Sigmoid colon (tissue), 4 donors: ENCODE measurements around the gene F2.
"Not testable (repeated sequence)": the region's sequence is repeated elsewhere in the genome, so short reads cannot be mapped to it uniquely, and the experiment has no call there.

Experiments
- POLR2A ChIP-seq, 2 donors: fragments of 450-650 bp; IDR thresholded peaks; one replicate each; pipeline ENCODE4 v1.6.1; 2016; ENCODE audit warnings: antibody characterized with exemption in 2 of 2, mild to moderate bottlenecking in 2 of 2, moderate library complexity in 2 of 2
- POLR2AphosphoS5 ChIP-seq, 4 donors: sonication (generic); formaldehyde crosslinking; IDR thresholded peaks; one replicate each; pipeline ENCODE4 v1.6.1; 2017; ENCODE audit warnings: antibody characterized with exemption in 4 of 4
- TF ChIP-seq, protein P1 (sequence below), 4 experiments: fragments of 450-650 bp in 3 of 4; fragments of 200-600 bp in 1 of 4; IDR thresholded peaks; one replicate each; pipeline ENCODE4 v1.5.1; 2016 to 2019; ENCODE audit warnings: antibody characterized with exemption in 4 of 4, mild to moderate bottlenecking in 3 of 4, moderate library complexity in 2 of 4

DNA sequence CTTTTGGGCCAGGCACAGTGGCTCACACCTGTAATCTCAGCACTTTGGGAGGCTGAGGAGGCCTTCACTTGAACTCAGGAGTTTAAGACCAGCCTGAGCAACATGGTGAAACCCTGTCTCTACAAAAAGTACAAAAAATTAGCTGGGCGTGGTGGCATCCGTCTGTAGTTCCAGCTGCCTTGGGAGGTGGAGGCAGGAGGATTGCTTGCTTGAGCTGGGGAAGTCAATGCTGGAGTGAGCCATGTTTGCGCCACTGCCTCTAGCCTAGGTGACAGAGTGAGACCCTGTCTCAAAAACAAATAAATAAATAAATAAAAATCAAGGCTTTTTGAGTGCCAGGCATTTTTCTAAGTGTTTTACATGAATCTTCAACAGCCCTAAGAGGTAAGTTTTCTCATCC, 48.5 kb upstream of the F2 start:
- not testable (repeated sequence) for TF ChIP-seq POLR2A, POLR2AphosphoS5 (IDR thresholded peaks at IDR 0.05)
- TF ChIP-seq, protein P1, sequence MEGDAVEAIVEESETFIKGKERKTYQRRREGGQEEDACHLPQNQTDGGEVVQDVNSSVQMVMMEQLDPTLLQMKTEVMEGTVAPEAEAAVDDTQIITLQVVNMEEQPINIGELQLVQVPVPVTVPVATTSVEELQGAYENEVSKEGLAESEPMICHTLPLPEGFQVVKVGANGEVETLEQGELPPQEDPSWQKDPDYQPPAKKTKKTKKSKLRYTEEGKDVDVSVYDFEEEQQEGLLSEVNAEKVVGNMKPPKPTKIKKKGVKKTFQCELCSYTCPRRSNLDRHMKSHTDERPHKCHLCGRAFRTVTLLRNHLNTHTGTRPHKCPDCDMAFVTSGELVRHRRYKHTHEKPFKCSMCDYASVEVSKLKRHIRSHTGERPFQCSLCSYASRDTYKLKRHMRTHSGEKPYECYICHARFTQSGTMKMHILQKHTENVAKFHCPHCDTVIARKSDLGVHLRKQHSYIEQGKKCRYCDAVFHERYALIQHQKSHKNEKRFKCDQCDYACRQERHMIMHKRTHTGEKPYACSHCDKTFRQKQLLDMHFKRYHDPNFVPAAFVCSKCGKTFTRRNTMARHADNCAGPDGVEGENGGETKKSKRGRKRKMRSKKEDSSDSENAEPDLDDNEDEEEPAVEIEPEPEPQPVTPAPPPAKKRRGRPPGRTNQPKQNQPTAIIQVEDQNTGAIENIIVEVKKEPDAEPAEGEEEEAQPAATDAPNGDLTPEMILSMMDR (IDR thresholded peaks at IDR 0.05): not testable (repeated sequence)
